ENCODE results near the gene PDZD8.

DNA sequence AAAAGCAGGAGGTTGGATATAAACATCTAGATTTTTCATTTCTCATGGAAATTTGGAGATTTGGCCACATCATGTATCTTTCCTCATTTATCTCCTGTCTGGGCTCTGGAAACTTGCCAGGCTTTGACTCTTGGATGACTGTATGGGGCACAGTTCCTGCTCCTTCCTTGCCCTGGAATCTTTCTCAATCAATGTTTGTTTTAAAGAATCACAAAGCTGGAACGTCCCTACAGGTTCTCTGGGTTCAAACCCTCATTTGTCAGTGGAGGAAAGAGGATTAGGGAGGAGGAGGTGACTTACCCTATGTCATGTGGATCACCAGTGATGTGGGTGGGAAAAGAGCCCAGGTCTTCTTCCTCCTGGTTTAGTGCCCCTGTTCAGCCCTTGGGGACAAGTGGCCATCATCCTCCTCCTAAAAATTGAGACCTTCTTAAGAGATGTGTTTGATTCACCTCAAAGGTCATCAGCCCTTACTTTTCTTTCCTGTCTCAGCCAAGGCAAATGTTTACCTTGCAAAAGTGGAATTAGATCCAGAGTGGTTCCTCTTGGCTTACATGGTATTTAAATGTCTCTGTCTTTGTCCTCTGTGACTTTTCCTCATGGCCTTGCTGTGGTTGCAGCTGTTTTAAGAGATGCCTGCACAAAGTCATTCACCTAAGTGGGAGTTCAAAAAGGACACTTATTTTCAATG lies 38.8 kb upstream of the PDZD8 start:
- TF ChIP-seq, protein P1, sequence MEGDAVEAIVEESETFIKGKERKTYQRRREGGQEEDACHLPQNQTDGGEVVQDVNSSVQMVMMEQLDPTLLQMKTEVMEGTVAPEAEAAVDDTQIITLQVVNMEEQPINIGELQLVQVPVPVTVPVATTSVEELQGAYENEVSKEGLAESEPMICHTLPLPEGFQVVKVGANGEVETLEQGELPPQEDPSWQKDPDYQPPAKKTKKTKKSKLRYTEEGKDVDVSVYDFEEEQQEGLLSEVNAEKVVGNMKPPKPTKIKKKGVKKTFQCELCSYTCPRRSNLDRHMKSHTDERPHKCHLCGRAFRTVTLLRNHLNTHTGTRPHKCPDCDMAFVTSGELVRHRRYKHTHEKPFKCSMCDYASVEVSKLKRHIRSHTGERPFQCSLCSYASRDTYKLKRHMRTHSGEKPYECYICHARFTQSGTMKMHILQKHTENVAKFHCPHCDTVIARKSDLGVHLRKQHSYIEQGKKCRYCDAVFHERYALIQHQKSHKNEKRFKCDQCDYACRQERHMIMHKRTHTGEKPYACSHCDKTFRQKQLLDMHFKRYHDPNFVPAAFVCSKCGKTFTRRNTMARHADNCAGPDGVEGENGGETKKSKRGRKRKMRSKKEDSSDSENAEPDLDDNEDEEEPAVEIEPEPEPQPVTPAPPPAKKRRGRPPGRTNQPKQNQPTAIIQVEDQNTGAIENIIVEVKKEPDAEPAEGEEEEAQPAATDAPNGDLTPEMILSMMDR (IDR thresholded peaks at IDR 0.05), result no peak
- no peak for TF ChIP-seq POLR2AphosphoS5 (IDR thresholded peaks at IDR 0.05)
